ENCODE results near the gene GLT6D1.
"Not testable (repeated sequence)": the region's sequence is repeated elsewhere in the genome, so short reads cannot be mapped to it uniquely, and the experiment has no call there.

GLT6D1 gene

GRCh38 chr9:135639196-135639595, at the start of gene GLT6D1:
GLT6D1 (minus strand) TSS chr9:135639540; CDS start chr9:135639187, 353 bp downstream.
- DNase-seq: no peak

- no peak for DNase-seq
These were observed 49.7 kb upstream of the GLT6D1 start for GRCh38 chr9:135689011-135689410.

- DNase-seq: no peak
These were observed 47.9 kb upstream of the GLT6D1 start for GRCh38 chr9:135687216-135687615.

- no peak for DNase-seq
These were observed 45.4 kb upstream of the GLT6D1 start for GRCh38 chr9:135684691-135685090.

- no peak for DNase-seq
These were observed 44.2 kb upstream of the GLT6D1 start for GRCh38 chr9:135683401-135684034.

GRCh38 chr9:135681161-135681560, 41.8 kb upstream of the GLT6D1 start:
- no peak for DNase-seq

- no peak for DNase-seq
These were observed 40.7 kb upstream of the GLT6D1 start for GRCh38 chr9:135680056-135680455.

GRCh38 chr9:135678236-135679017, 39.1 kb upstream of the GLT6D1 start:
- no peak for DNase-seq

GRCh38 chr9:135677641-135678168, 38.4 kb upstream of the GLT6D1 start:
- no peak for DNase-seq

- DNase-seq: no peak
These were observed 37.6 kb upstream of the GLT6D1 start for GRCh38 chr9:135676891-135677290.

- no peak for DNase-seq
These were observed 35.6 kb upstream of the GLT6D1 start for GRCh38 chr9:135674977-135675376.

- no peak for DNase-seq
These were observed 34.6 kb upstream of the GLT6D1 start for GRCh38 chr9:135673941-135674340.

GRCh38 chr9:135672786-135673185, 33.4 kb upstream of the GLT6D1 start:
- not testable (repeated sequence) for DNase-seq

GRCh38 chr9:135671591-135672041, 32.3 kb upstream of the GLT6D1 start:
- no peak for DNase-seq

GRCh38 chr9:135670721-135671590, 31.6 kb upstream of the GLT6D1 start:
- DNase-seq: no peak

GRCh38 chr9:135669616-135670285, 30.4 kb upstream of the GLT6D1 start:
- no peak for DNase-seq

- DNase-seq: not testable (repeated sequence)
These were observed 29.7 kb upstream of the GLT6D1 start for GRCh38 chr9:135669018-135669417.

GRCh38 chr9:135667463-135668001, 28.2 kb upstream of the GLT6D1 start:
- no peak for DNase-seq

- DNase-seq: no peak
These were observed 27.5 kb upstream of the GLT6D1 start for GRCh38 chr9:135666534-135667462.

- no peak for DNase-seq
These were observed 26.5 kb upstream of the GLT6D1 start for GRCh38 chr9:135665795-135666189.
